PC-9 (cell line): ENCODE measurements around the gene NAV3.

Experiments used
- CTCF ChIP-seq: fragments of 200-600 bp; sonication (generic); conservative IDR thresholded peaks from 2 replicates; pipeline ENCODE4 v1.6.1; 2017; ENCODE audit warnings: mixed run types, antibody characterized with exemption, mild to moderate bottlenecking, moderate library complexity
- EZH2 ChIP-seq: fragments of 200-600 bp; sonication (generic); IDR thresholded peaks from 2 replicates; pipeline ENCODE4 v1.8.0; 2017; ENCODE audit warnings: antibody characterized with exemption, low read depth

GRCh38 chr12:78036874-78037273 lies 206.2 kb downstream of the NAV3 start:
- TF ChIP-seq CTCF (no peak), EZH2 (no peak)
